ENCODE results near the gene C11orf71. TPM values are rescaled to one million over a fixed set of nuclear protein-coding genes. Genes with fewer than 3 reads are reported as not detected.
A peak's percentile ranks its signal among the peaks of the same experiment; 100 is the strongest.

The C11orf71 gene
- total and polyA plus RNA-seq, 9 of the 15 experiments (the other 6 are each of a cell fraction or from before 2014, with no cell fraction given) = 2.9 to 15.1 (median 9.1) TPM

- TF ChIP-seq ZNF79 (CRISPR knock-in tag; IDR thresholded peaks at IDR 0.05; ENCODE audit: low read depth) (no peak), DNMT1 (IDR thresholded peaks at IDR 0.05) (no peak), CREB3L1 (IDR thresholded peaks at IDR 0.05; ENCODE audit: borderline replicate concordance, low read depth) (peak; percentile 89), ZZZ3 (IDR thresholded peaks at IDR 0.05) (no peak), NR2F6 (CRISPR knock-in tag; IDR thresholded peaks at IDR 0.05) (no peak), NFYB (IDR thresholded peaks at IDR 0.05; ENCODE audit: extremely low read depth, insufficient read length) (no peak), CUX1 (CRISPR knock-in tag; IDR thresholded peaks at IDR 0.05) (no peak), ZNF436 (CRISPR knock-in tag; IDR thresholded peaks at IDR 0.05) (no peak), SRSF7 (optimal IDR thresholded peaks at IDR 0.05; ENCODE audit: low read depth, low read length) (no peak), ATF7 (IDR thresholded peaks at IDR 0.05) (peak; percentile 90), KAT7 (CRISPR knock-in tag; IDR thresholded peaks at IDR 0.05; ENCODE audit: borderline replicate concordance) (no peak; the same call in none of the 2 replicates), ZNF3 (CRISPR knock-in tag; IDR thresholded peaks at IDR 0.05) (no peak), POLR2H (tag; IDR thresholded peaks at IDR 0.05; ENCODE audit: low read depth) (peak; percentile 84), ZC3H4 (CRISPR knock-in tag; IDR thresholded peaks at IDR 0.05; ENCODE audit: borderline replicate concordance) (no peak), HNRNPLL (IDR thresholded peaks at IDR 0.05; ENCODE audit: low read depth, low read length, poor library complexity, severe bottlenecking) (peak; percentile 86), ZBTB12 (CRISPR knock-in tag; IDR thresholded peaks at IDR 0.05) (peak; percentile 51), ZNF121 (CRISPR knock-in tag; conservative IDR thresholded peaks at IDR 0.05) (no peak), SLC30A9 (CRISPR knock-in tag; IDR thresholded peaks at IDR 0.05) (no peak), PHF21A (IDR thresholded peaks at IDR 0.05; ENCODE audit: borderline replicate concordance, low read depth) (no peak), MITF (IDR thresholded peaks at IDR 0.05) (no peak)
Measured at GRCh38 chr11:114400216-114400914, at the start of gene C11orf71, which contains the start of gene RBM7 (continued).
